ENCODE data around the gene MED15.

- TF ChIP-seq CTCF (IDR thresholded peaks at IDR 0.05 in 8 of 11, conservative IDR thresholded peaks at IDR 0.05 in 3 of 11) (no peak), POLR2A (IDR thresholded peaks at IDR 0.05) (no peak), POLR2AphosphoS5 (IDR thresholded peaks at IDR 0.05) (no peak)
Observed at GRCh38 chr22:20560716-20561115, 53.3 kb downstream of the MED15 start.
